Stimulated activated naive CD8-positive, alpha-beta T cell treated with anti-CD3 and anti-CD28 coated beads, Interleukin-15, amount 100 ng/mL, for 72 hours (primary cell): ENCODE results near the gene NEDD4.
"Not testable (repeated sequence)": the region's sequence is repeated elsewhere in the genome, so short reads cannot be mapped to it uniquely, and the experiment has no call there.

Experiments used
- ATAC-seq: fragments of 150-1000 bp; cut with Tn5 transposase; 2 replicates; pipeline ENCODE4 v1.10.0; 2021; ENCODE audit warnings: mild to moderate bottlenecking, moderate library complexity
- DNase-seq, 2 donors: peaks; one replicate each; pipeline ENCODE4 v3.0.0; 2021 to 2022
- H3K27ac Mint-ChIP-seq, 2 donors: one replicate each; pipeline ENCODE4 v1.8.0; 2022; ENCODE audit warnings: mild to moderate bottlenecking in 2 of 2, mixed read lengths in 2 of 2, moderate library complexity in 2 of 2
- H3K27me3 Mint-ChIP-seq: one replicate; pipeline ENCODE4 v1.8.0; 2022; ENCODE audit warnings: mixed read lengths
- H3K4me1 Mint-ChIP-seq: one replicate; pipeline ENCODE4 v1.8.0; 2022; ENCODE audit warnings: mild to moderate bottlenecking, mixed read lengths
- H3K4me3 Mint-ChIP-seq, 2 donors: one replicate each; pipeline ENCODE4 v1.8.0; 2022; ENCODE audit warnings: mild to moderate bottlenecking in 2 of 2, mixed read lengths in 2 of 2, moderate library complexity in 1 of 2
- H3K9me3 Mint-ChIP-seq, 2 donors: one replicate each; pipeline ENCODE4 v1.8.0; 2022; ENCODE audit warnings: mixed read lengths in 2 of 2

The NEDD4 gene

GRCh38 chr15:55900019-55900418 lies 93.4 kb downstream of the NEDD4 start:
- DNase-seq (no peak), ATAC-seq (no peak)
- Mint-ChIP-seq H3K9me3 (no peaks in the 10 kb centered on the region), H3K4me1 (peaks cover 8% of the 10 kb centered on the region), H3K27me3 (no peaks in the 10 kb centered on the region), H3K27ac (no peak overlapping the region), H3K4me3 (no peak overlapping the region)

- no peak overlapping the region for H3K27ac Mint-ChIP-seq
- H3K27me3 Mint-ChIP-seq: no peaks in the 10 kb centered on the region
- ATAC-seq: no peak
- no peak for DNase-seq
- no peaks in the 10 kb centered on the region for H3K9me3 Mint-ChIP-seq
- no peak overlapping the region for H3K4me3 Mint-ChIP-seq
- peaks cover 10% of the 10 kb centered on the region for H3K4me1 Mint-ChIP-seq
Measured at GRCh38 chr15:55899537-55899936, 93.9 kb downstream of the NEDD4 start.

GRCh38 chr15:55897560-55898336 lies 95.7 kb downstream of the NEDD4 start:
- ATAC-seq: no peak
- no peak for DNase-seq
- H3K9me3 Mint-ChIP-seq: no peaks in the 10 kb centered on the region
- no peak overlapping the region for H3K27ac Mint-ChIP-seq
- no peak overlapping the region for H3K4me3 Mint-ChIP-seq
- H3K27me3 Mint-ChIP-seq: no peaks in the 10 kb centered on the region
- H3K4me1 Mint-ChIP-seq: peaks cover 17% of the 10 kb centered on the region

- no peak overlapping the region for H3K4me3 Mint-ChIP-seq
- no peak overlapping the region for H3K27ac Mint-ChIP-seq
- DNase-seq (no peak), ATAC-seq (no peak)
- peaks cover 17% of the 10 kb centered on the region for H3K4me1 Mint-ChIP-seq
- H3K27me3 Mint-ChIP-seq: no peaks in the 10 kb centered on the region
- H3K9me3 Mint-ChIP-seq: no peaks in the 10 kb centered on the region
Measured at GRCh38 chr15:55894399-55894965, 98.9 kb downstream of the NEDD4 start.

GRCh38 chr15:55893852-55894251 lies 99.6 kb downstream of the NEDD4 start:
- H3K27ac Mint-ChIP-seq: no peak overlapping the region
- no peaks in the 10 kb centered on the region for H3K9me3 Mint-ChIP-seq
- H3K4me3 Mint-ChIP-seq: no peak overlapping the region
- peaks cover 17% of the 10 kb centered on the region for H3K4me1 Mint-ChIP-seq
- no peak for ATAC-seq
- DNase-seq: no peak
- H3K27me3 Mint-ChIP-seq: no peaks in the 10 kb centered on the region

GRCh38 chr15:55891196-55891595 lies 102.2 kb downstream of the NEDD4 start:
- no peaks in the 10 kb centered on the region for H3K27me3 Mint-ChIP-seq
- no peak overlapping the region for H3K4me3 Mint-ChIP-seq
- ATAC-seq (no peak), DNase-seq (no peak)
- peaks cover 17% of the 10 kb centered on the region for H3K4me1 Mint-ChIP-seq
- H3K27ac Mint-ChIP-seq: no peak overlapping the region
- H3K9me3 Mint-ChIP-seq: peaks cover 11 to 15% of the 10 kb centered on the region in 2 donors

GRCh38 chr15:55884223-55884622 lies 109.2 kb downstream of the NEDD4 start:
- DNase-seq (no peak), ATAC-seq (no peak)
- no peaks in the 10 kb centered on the region for H3K27me3 Mint-ChIP-seq
- no peaks in the 10 kb centered on the region for H3K4me1 Mint-ChIP-seq
- H3K4me3 Mint-ChIP-seq: no peak overlapping the region
- H3K27ac Mint-ChIP-seq: peak overlapping the region in 1 of 2 donors; percentile 4
- peaks cover 19 to 25% of the 10 kb centered on the region in 2 donors for H3K9me3 Mint-ChIP-seq

- H3K4me3 Mint-ChIP-seq: no peak overlapping the region
- H3K27me3 Mint-ChIP-seq: no peaks in the 10 kb centered on the region
- H3K4me1 Mint-ChIP-seq: no peaks in the 10 kb centered on the region
- ATAC-seq: no peak
- no peak for DNase-seq
- no peak overlapping the region for H3K27ac Mint-ChIP-seq
- no peaks in the 10 kb centered on the region for H3K9me3 Mint-ChIP-seq
Measured at GRCh38 chr15:55879181-55879580, 114.2 kb downstream of the NEDD4 start.

GRCh38 chr15:55873024-55873720 lies 120.2 kb downstream of the NEDD4 start:
- Mint-ChIP-seq H3K27me3 (no peaks in the 10 kb centered on the region), H3K9me3 (no peaks in the 10 kb centered on the region), H3K4me3 (no peak overlapping the region), H3K27ac (peak overlapping the region in 1 of 2 donors; percentile 23), H3K4me1 (no peaks in the 10 kb centered on the region)
- no peak for DNase-seq
- ATAC-seq: no peak

- ATAC-seq (no peak), DNase-seq (no peak)
- H3K4me1 Mint-ChIP-seq: no peaks in the 10 kb centered on the region
- H3K4me3 Mint-ChIP-seq: no peak overlapping the region
- no peaks in the 10 kb centered on the region for H3K9me3 Mint-ChIP-seq
- no peak overlapping the region for H3K27ac Mint-ChIP-seq
- no peaks in the 10 kb centered on the region for H3K27me3 Mint-ChIP-seq
Measured at GRCh38 chr15:55872471-55872870, 120.9 kb downstream of the NEDD4 start.

- Mint-ChIP-seq H3K4me1 (no peaks in the 10 kb centered on the region), H3K27ac (no peak overlapping the region)
Measured at GRCh38 chr15:55869660-55870059, 123.8 kb downstream of the NEDD4 start.

GRCh38 chr15:55868707-55869106 lies 124.7 kb downstream of the NEDD4 start:
- Mint-ChIP-seq H3K27ac (no peak overlapping the region), H3K4me3 (no peak overlapping the region), H3K9me3 (no peaks in the 10 kb centered on the region), H3K27me3 (no peaks in the 10 kb centered on the region), H3K4me1 (no peaks in the 10 kb centered on the region)
- DNase-seq (no peak), ATAC-seq (no peak)

More at GRCh38 chr15:55869660-55870059, 123.8 kb downstream of the NEDD4 start:
- no peak overlapping the region for H3K4me3 Mint-ChIP-seq
- H3K9me3 Mint-ChIP-seq: no peaks in the 10 kb centered on the region
- ATAC-seq: no peak
- H3K27me3 Mint-ChIP-seq: no peaks in the 10 kb centered on the region
- no peak for DNase-seq

- H3K4me1 Mint-ChIP-seq, H3K27ac Mint-ChIP-seq, H3K9me3 Mint-ChIP-seq, DNase-seq, H3K4me3 Mint-ChIP-seq, ATAC-seq, H3K27me3 Mint-ChIP-seq: not testable (repeated sequence)
Measured at GRCh38 chr15:55868291-55868690, 125.1 kb downstream of the NEDD4 start.

GRCh38 chr15:55863911-55864310 lies 129.5 kb downstream of the NEDD4 start:
- Mint-ChIP-seq H3K27ac (no peak overlapping the region), H3K4me1 (no peaks in the 10 kb centered on the region), H3K9me3 (no peaks in the 10 kb centered on the region), H3K27me3 (no peaks in the 10 kb centered on the region), H3K4me3 (no peak overlapping the region)
- ATAC-seq (no peak), DNase-seq (no peak)

- DNase-seq: no peak
Measured at GRCh38 chr15:55861115-55861514, 132.3 kb downstream of the NEDD4 start.

GRCh38 chr15:55860468-55860867 lies 132.9 kb downstream of the NEDD4 start:
- Mint-ChIP-seq H3K27ac (no peak overlapping the region), H3K9me3 (no peaks in the 10 kb centered on the region), H3K4me1 (no peaks in the 10 kb centered on the region), H3K4me3 (no peak overlapping the region), H3K27me3 (no peaks in the 10 kb centered on the region)
- DNase-seq (no peak), ATAC-seq (no peak)

More at GRCh38 chr15:55861115-55861514, 132.3 kb downstream of the NEDD4 start:
- no peak for ATAC-seq
- no peak overlapping the region for H3K4me3 Mint-ChIP-seq
- no peaks in the 10 kb centered on the region for H3K4me1 Mint-ChIP-seq
- H3K27ac Mint-ChIP-seq: no peak overlapping the region
- H3K9me3 Mint-ChIP-seq: no peaks in the 10 kb centered on the region
- H3K27me3 Mint-ChIP-seq: no peaks in the 10 kb centered on the region
